Mesenchymal stem cell (in vitro differentiated cells and primary cell): ENCODE data around the gene RNF215.

Experiments
- DNase-seq: peaks from one replicate; pipeline ENCODE4 v3.0.0-alpha.2; 2013
- H2AFZ ChIP-seq: one replicate; pipeline ENCODE4 v1.6.1; 2013; ENCODE audit warnings: low read depth, mild to moderate bottlenecking, control low read depth, inconsistent platforms, low read length, moderate library complexity
- H2AK5ac ChIP-seq: 2 replicates; pipeline ENCODE4 v1.6.1; 2013; ENCODE audit warnings: low read length, moderate library complexity, mild to moderate bottlenecking, inconsistent platforms; ENCODE audit not compliant: severe bottlenecking
- H2BK120ac ChIP-seq: one replicate; pipeline ENCODE4 v1.6.1; 2013; ENCODE audit warnings: low read depth, mild to moderate bottlenecking, inconsistent platforms, low read length, moderate library complexity
- H2BK12ac ChIP-seq, 2 experiments: one replicate each; pipeline ENCODE4 v1.6.1; 2013; ENCODE audit warnings: inconsistent platforms in 2 of 2, low read length in 2 of 2, mild to moderate bottlenecking in 2 of 2, moderate library complexity in 2 of 2, control low read depth in 1 of 2
- H2BK15ac ChIP-seq: one replicate; pipeline ENCODE4 v1.6.1; 2013; ENCODE audit warnings: mild to moderate bottlenecking, low read depth, inconsistent platforms; ENCODE audit not compliant: poor library complexity, severe bottlenecking
- H2BK5ac ChIP-seq: 2 replicates; pipeline ENCODE4 v1.6.1; 2013; ENCODE audit warnings: low read depth, mild to moderate bottlenecking, low read length, control low read depth, inconsistent platforms; ENCODE audit not compliant: poor library complexity, severe bottlenecking
- H3K14ac ChIP-seq, 2 experiments: one replicate each; pipeline ENCODE4 v1.6.1; 2013; ENCODE audit warnings: inconsistent platforms in 2 of 2, low read length in 2 of 2, control low read depth in 1 of 2, mild to moderate bottlenecking in 1 of 2, moderate library complexity in 1 of 2
- H3K18ac ChIP-seq, 2 experiments: one replicate each; pipeline ENCODE4 v1.6.1; 2013; ENCODE audit warnings: inconsistent platforms in 2 of 2, low read length in 2 of 2, control low read depth in 1 of 2, low read depth in 1 of 2, mild to moderate bottlenecking in 1 of 2
- H3K23ac ChIP-seq, 2 experiments: one replicate each; pipeline ENCODE4 v1.6.1; 2013; ENCODE audit warnings: inconsistent platforms in 2 of 2, low read length in 2 of 2, mild to moderate bottlenecking in 2 of 2, moderate library complexity in 2 of 2, control low read depth in 1 of 2
- H3K27ac ChIP-seq: 2 replicates; pipeline ENCODE4 v1.5.1; 2013; ENCODE audit warnings: mild to moderate bottlenecking, moderate library complexity, low read length, control low read depth, inconsistent platforms; ENCODE audit not compliant: poor library complexity, severe bottlenecking
- H3K27me3 ChIP-seq, 2 experiments: 2 replicates each; pipeline versions ENCODE4 v1.6.1 to v1.7.0; 2013; ENCODE audit warnings: low read length in 2 of 2, mild to moderate bottlenecking in 2 of 2, moderate library complexity in 2 of 2, control low read depth in 1 of 2, inconsistent platforms in 1 of 2; ENCODE audit not compliant: control insufficient read depth in 1 of 2, insufficient read depth in 1 of 2
- H3K36me3 ChIP-seq, 2 experiments: 2 replicates each; pipeline versions ENCODE4 v1.6.1 to v1.7.0; 2013; ENCODE audit warnings: low read length in 2 of 2, control low read depth in 1 of 2, inconsistent platforms in 1 of 2, low read depth in 1 of 2, mild to moderate bottlenecking in 1 of 2; ENCODE audit not compliant: insufficient read depth in 2 of 2, control insufficient read depth in 1 of 2
- H3K4ac ChIP-seq, 2 experiments: one replicate each; pipeline ENCODE4 v1.6.1; 2013; ENCODE audit warnings: inconsistent platforms in 2 of 2, low read length in 2 of 2, mild to moderate bottlenecking in 2 of 2, moderate library complexity in 2 of 2, control low read depth in 1 of 2, low read depth in 1 of 2
- H3K4me1 ChIP-seq: 2 replicates; pipeline ENCODE4 v1.6.1; 2013; ENCODE audit warnings: low read depth, low read length, control low read depth; ENCODE audit not compliant: control insufficient read depth, insufficient read depth
- H3K4me2 ChIP-seq: 2 replicates; pipeline ENCODE4 v1.6.1; 2013; ENCODE audit warnings: low read length, mild to moderate bottlenecking, inconsistent platforms; ENCODE audit not compliant: poor library complexity, severe bottlenecking
- H3K4me3 ChIP-seq, 2 experiments: 2 replicates each; pipeline versions ENCODE4 v1.5.1 to v1.7.0; 2013; ENCODE audit warnings: low read length in 2 of 2, mild to moderate bottlenecking in 2 of 2, control low read depth in 1 of 2, low read depth in 1 of 2; ENCODE audit not compliant: insufficient read depth in 1 of 2
- H3K79me1 ChIP-seq: replicated peaks from 2 replicates; pipeline ENCODE4 v1.6.1; 2013; ENCODE audit warnings: mild to moderate bottlenecking, control low read depth, low read length, inconsistent platforms; ENCODE audit not compliant: poor library complexity, severe bottlenecking
- H3K9ac ChIP-seq: 2 replicates; pipeline ENCODE4 v1.7.0; 2013; ENCODE audit warnings: mild to moderate bottlenecking, low read length, moderate library complexity
- H3K9me3 ChIP-seq: 2 replicates; pipeline ENCODE4 v1.7.0; 2013; ENCODE audit warnings: mild to moderate bottlenecking, low read length; ENCODE audit not compliant: control insufficient read depth
- H4K8ac ChIP-seq: one replicate; pipeline ENCODE4 v1.6.1; 2013; ENCODE audit warnings: inconsistent platforms, mild to moderate bottlenecking, low read length, moderate library complexity
- H4K91ac ChIP-seq: one replicate; pipeline ENCODE4 v1.6.1; 2013; ENCODE audit warnings: mild to moderate bottlenecking, low read length, inconsistent platforms
- WGBS: methylation state at CpG from one replicate; pipeline ENCODE4 v1.1.7; 2013; ENCODE audit warnings: mixed read lengths; 5-methylcytosine and 5-hydroxymethylcytosine counted together

RNF215 gene

GRCh38 chr22:30430933-30431332, 43.7 kb upstream of the RNF215 start:
- Histone ChIP-seq H3K14ac (no peak overlapping the region), H3K18ac (no peak overlapping the region), H2BK12ac (no peak overlapping the region), H2BK5ac (no peak overlapping the region), H3K27me3 (no peaks in the 10 kb centered on the region), H3K36me3 (peaks cover 0 to 24% of the 10 kb centered on the region in 2 experiments), H3K4me2 (no peak overlapping the region), H2BK120ac (no peak overlapping the region), H3K9ac (no peak overlapping the region), H4K8ac (no peak overlapping the region), H3K27ac (no peak overlapping the region), H3K4me1 (peaks cover 17% of the 10 kb centered on the region), H3K79me1 (no peaks in the 10 kb centered on the region), H4K91ac (no peak overlapping the region), H2BK15ac (no peak overlapping the region), H3K23ac (no peak overlapping the region), H3K4me3 (no peak overlapping the region), H2AK5ac (no peak overlapping the region), H3K4ac (no peak overlapping the region), H2AFZ (no peak overlapping the region), H3K9me3 (no peaks in the 10 kb centered on the region)
- DNase-seq, result no peak
- 66% methylated on average over 4 of the region's 4 CpGs for WGBS

- Histone ChIP-seq H3K9me3 (no peaks in the 10 kb centered on the region), H4K8ac (no peak overlapping the region), H2BK15ac (no peak overlapping the region), H3K14ac (no peak overlapping the region), H3K9ac (no peak overlapping the region), H3K18ac (no peak overlapping the region), H2BK12ac (no peak overlapping the region), H2BK120ac (no peak overlapping the region), H2AFZ (no peak overlapping the region), H3K27ac (no peak overlapping the region), H3K23ac (no peak overlapping the region), H2AK5ac (no peak overlapping the region), H3K4me2 (no peak overlapping the region), H3K4me3 (no peak overlapping the region), H3K79me1 (no peaks in the 10 kb centered on the region), H3K27me3 (no peaks in the 10 kb centered on the region), H3K4me1 (peaks cover 14% of the 10 kb centered on the region), H2BK5ac (no peak overlapping the region), H3K4ac (no peak overlapping the region), H3K36me3 (peaks cover 0 to 24% of the 10 kb centered on the region in 2 experiments), H4K91ac (no peak overlapping the region)
- no peak for DNase-seq
- 66% methylated on average over 4 of the region's 4 CpGs for whole genome bisulfite sequencing
Observed at GRCh38 chr22:30429887-30430286, 42.7 kb upstream of the RNF215 start.

GRCh38 chr22:30427871-30428270, 40.7 kb upstream of the RNF215 start:
- no peak for DNase-seq
- no peak overlapping the region for H2BK12ac ChIP-seq
- H3K4me2 ChIP-seq, result no peak overlapping the region
- peaks cover 0 to 24% of the 10 kb centered on the region in 2 experiments for H3K36me3 ChIP-seq
- no peak overlapping the region for H3K4ac ChIP-seq
- H2AK5ac ChIP-seq, result no peak overlapping the region
- no peaks in the 10 kb centered on the region for H3K79me1 ChIP-seq
- H2AFZ ChIP-seq, result no peak overlapping the region
- H2BK5ac ChIP-seq, result no peak overlapping the region
- no peak overlapping the region for H3K9ac ChIP-seq
- no peak overlapping the region for H3K18ac ChIP-seq
- no peaks in the 10 kb centered on the region for H3K27me3 ChIP-seq
- no peak overlapping the region for H3K27ac ChIP-seq
- H3K4me3 ChIP-seq, result no peak overlapping the region
- H3K4me1 ChIP-seq, result peaks cover 22% of the 10 kb centered on the region
- H4K91ac ChIP-seq, result no peak overlapping the region
- no peak overlapping the region for H2BK120ac ChIP-seq
- H3K23ac ChIP-seq, result no peak overlapping the region
- no peak overlapping the region for H4K8ac ChIP-seq
- H3K14ac ChIP-seq, result no peak overlapping the region
- no peaks in the 10 kb centered on the region for H3K9me3 ChIP-seq
- 93% methylated on average over 1 of the region's 1 CpG for WGBS
- no peak overlapping the region for H2BK15ac ChIP-seq

- Histone ChIP-seq H3K27me3 (no peaks in the 10 kb centered on the region), H3K27ac (peak overlapping the region; percentile 27), H3K4ac (peak overlapping the region in 1 of 2 experiments; percentile 24), H2BK120ac (no peak overlapping the region), H3K18ac (no peak overlapping the region), H3K36me3 (peaks cover under 1 to 24% of the 10 kb centered on the region in 2 experiments), H2BK12ac (peak overlapping the region in 1 of 2 experiments; percentile 45), H3K23ac (no peak overlapping the region), H3K9me3 (no peaks in the 10 kb centered on the region), H2BK15ac (no peak overlapping the region), H3K4me2 (peak overlapping the region; percentile 83), H3K79me1 (no peaks in the 10 kb centered on the region), H3K4me3 (peak overlapping the region; percentile 76 to 85), H4K8ac (peak overlapping the region; percentile 1), H2AK5ac (peak overlapping the region; percentile 20), H4K91ac (no peak overlapping the region), H2AFZ (no peak overlapping the region), H3K14ac (no peak overlapping the region), H2BK5ac (no peak overlapping the region), H3K9ac (peak overlapping the region; percentile 96), H3K4me1 (peaks cover 28% of the 10 kb centered on the region)
- peak; percentile 83 for DNase-seq
- 56% methylated on average over 29 of the region's 29 CpGs for WGBS
Observed at GRCh38 chr22:30426388-30427353, 39.5 kb upstream of the RNF215 start.
